Measurements from ENCODE around the gene ACADS. TPM values are rescaled to one million over a fixed set of nuclear protein-coding genes. Genes with fewer than 3 reads are reported as not detected.

The ACADS gene, protein sequence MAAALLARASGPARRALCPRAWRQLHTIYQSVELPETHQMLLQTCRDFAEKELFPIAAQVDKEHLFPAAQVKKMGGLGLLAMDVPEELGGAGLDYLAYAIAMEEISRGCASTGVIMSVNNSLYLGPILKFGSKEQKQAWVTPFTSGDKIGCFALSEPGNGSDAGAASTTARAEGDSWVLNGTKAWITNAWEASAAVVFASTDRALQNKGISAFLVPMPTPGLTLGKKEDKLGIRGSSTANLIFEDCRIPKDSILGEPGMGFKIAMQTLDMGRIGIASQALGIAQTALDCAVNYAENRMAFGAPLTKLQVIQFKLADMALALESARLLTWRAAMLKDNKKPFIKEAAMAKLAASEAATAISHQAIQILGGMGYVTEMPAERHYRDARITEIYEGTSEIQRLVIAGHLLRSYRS
- polyA plus RNA-seq (3.6 and 5.2 TPM in 2 replicates), polyA minus RNA-seq (0.58 and 1.2 TPM in 2 replicates)

GRCh38 chr12:120725659-120726509, at the start of gene ACADS:
Gene ACADS (plus strand): TSS chr12:120725826. CDS start chr12:120725886, 60 bp downstream.
- Histone ChIP-seq H3K9me2 (ENCODE audit: insufficient read depth, low read length) (no peaks in the 10 kb centered on the region), H3K9ac (ENCODE audit: low read length) (peak within 1 kb of the TSS; percentile 33), H3K36me3 (ENCODE audit: insufficient read depth, low read length) (no peaks in the 10 kb centered on the region), H3K27me3 (ENCODE audit: insufficient read depth, low read depth, low read length) (no peaks in the 10 kb centered on the region), H4K20me1 (ENCODE audit: insufficient read depth) (no peaks in the 10 kb centered on the region), H3K4me2 (ENCODE audit: low read length) (no peak within 1 kb of the TSS), H3F3A (ENCODE audit: insufficient read depth, low read length, poor library complexity, severe bottlenecking) (no peaks in the 10 kb centered on the region), H3K4me3 (ENCODE audit: low read length) (peak within 1 kb of the TSS; percentile 66), H3K27ac (ENCODE audit: low read length) (no peak within 1 kb of the TSS), H2AFZ (ENCODE audit: low read depth, low read length) (no peak within 1 kb of the TSS), H3K9me3 (ENCODE audit: low read length) (no peaks in the 10 kb centered on the region), H3K79me2 (replicated peaks; ENCODE audit: insufficient read depth, low read length) (no peaks in the 10 kb centered on the region)
- TF ChIP-seq RAD21 (conservative IDR thresholded peaks at IDR 0.05) (no peak), SMC3 (conservative IDR thresholded peaks at IDR 0.05; ENCODE audit: poor library complexity) (no peak), TAF1 (IDR thresholded peaks at IDR 0.05; ENCODE audit: low read depth) (no peak)
- TF ChIP-seq, protein P1, sequence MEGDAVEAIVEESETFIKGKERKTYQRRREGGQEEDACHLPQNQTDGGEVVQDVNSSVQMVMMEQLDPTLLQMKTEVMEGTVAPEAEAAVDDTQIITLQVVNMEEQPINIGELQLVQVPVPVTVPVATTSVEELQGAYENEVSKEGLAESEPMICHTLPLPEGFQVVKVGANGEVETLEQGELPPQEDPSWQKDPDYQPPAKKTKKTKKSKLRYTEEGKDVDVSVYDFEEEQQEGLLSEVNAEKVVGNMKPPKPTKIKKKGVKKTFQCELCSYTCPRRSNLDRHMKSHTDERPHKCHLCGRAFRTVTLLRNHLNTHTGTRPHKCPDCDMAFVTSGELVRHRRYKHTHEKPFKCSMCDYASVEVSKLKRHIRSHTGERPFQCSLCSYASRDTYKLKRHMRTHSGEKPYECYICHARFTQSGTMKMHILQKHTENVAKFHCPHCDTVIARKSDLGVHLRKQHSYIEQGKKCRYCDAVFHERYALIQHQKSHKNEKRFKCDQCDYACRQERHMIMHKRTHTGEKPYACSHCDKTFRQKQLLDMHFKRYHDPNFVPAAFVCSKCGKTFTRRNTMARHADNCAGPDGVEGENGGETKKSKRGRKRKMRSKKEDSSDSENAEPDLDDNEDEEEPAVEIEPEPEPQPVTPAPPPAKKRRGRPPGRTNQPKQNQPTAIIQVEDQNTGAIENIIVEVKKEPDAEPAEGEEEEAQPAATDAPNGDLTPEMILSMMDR (IDR thresholded peaks at IDR 0.05; ENCODE audit: poor library complexity, severe bottlenecking), result no peak
- TF ChIP-seq, protein P2, sequence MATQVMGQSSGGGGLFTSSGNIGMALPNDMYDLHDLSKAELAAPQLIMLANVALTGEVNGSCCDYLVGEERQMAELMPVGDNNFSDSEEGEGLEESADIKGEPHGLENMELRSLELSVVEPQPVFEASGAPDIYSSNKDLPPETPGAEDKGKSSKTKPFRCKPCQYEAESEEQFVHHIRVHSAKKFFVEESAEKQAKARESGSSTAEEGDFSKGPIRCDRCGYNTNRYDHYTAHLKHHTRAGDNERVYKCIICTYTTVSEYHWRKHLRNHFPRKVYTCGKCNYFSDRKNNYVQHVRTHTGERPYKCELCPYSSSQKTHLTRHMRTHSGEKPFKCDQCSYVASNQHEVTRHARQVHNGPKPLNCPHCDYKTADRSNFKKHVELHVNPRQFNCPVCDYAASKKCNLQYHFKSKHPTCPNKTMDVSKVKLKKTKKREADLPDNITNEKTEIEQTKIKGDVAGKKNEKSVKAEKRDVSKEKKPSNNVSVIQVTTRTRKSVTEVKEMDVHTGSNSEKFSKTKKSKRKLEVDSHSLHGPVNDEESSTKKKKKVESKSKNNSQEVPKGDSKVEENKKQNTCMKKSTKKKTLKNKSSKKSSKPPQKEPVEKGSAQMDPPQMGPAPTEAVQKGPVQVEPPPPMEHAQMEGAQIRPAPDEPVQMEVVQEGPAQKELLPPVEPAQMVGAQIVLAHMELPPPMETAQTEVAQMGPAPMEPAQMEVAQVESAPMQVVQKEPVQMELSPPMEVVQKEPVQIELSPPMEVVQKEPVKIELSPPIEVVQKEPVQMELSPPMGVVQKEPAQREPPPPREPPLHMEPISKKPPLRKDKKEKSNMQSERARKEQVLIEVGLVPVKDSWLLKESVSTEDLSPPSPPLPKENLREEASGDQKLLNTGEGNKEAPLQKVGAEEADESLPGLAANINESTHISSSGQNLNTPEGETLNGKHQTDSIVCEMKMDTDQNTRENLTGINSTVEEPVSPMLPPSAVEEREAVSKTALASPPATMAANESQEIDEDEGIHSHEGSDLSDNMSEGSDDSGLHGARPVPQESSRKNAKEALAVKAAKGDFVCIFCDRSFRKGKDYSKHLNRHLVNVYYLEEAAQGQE (IDR thresholded peaks at IDR 0.05; ENCODE audit: borderline replicate concordance), result no peak

DNA sequence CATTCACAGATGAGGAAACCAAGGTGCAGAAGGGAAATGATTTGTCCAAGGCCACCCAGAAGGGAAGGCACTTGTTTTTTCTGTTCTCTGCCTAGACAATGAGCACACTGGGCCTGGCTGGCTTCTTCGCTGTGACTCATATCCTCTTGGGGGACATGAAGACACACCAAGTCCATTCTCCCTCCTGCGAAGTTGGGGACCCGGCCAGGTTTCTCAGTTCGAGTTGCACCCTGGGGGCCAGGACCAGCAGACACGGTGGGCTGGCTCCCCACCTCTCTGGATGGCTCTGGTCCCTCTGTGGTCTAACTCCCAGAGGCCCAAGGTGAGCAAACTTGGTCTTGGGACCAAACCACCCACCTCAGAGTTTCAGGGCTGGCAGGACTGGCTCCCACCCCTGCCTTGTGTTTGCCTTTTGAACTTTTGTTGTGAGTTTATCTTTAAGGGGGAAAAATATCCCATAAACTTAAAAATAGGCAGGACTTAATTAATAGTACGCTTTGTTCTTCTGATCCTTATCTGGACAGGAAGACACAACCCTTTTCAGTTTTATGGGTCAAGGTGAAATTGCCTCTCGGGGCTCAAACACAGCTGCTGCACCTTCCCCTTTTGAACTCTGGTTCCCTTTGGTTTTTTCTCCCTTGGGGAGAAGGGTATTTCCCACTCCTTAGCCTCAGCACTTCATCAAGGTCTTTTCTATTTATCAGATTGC, 47.7 kb upstream of the ACADS start:
- Histone ChIP-seq H3K79me2 (replicated peaks; ENCODE audit: insufficient read depth, low read length) (no peaks in the 10 kb centered on the region), H3K4me3 (ENCODE audit: low read length) (no peak overlapping the region), H3K4me2 (ENCODE audit: low read length) (no peak overlapping the region), H3K27me3 (ENCODE audit: insufficient read depth, low read depth, low read length) (no peaks in the 10 kb centered on the region), H3K36me3 (ENCODE audit: insufficient read depth, low read length) (no peaks in the 10 kb centered on the region), H3K9me3 (ENCODE audit: low read length) (no peaks in the 10 kb centered on the region), H3F3A (ENCODE audit: insufficient read depth, low read length, poor library complexity, severe bottlenecking) (no peaks in the 10 kb centered on the region), H2AFZ (ENCODE audit: low read depth, low read length) (no peak overlapping the region), H4K20me1 (ENCODE audit: insufficient read depth) (no peaks in the 10 kb centered on the region), H3K9ac (ENCODE audit: low read length) (no peak overlapping the region), H3K27ac (ENCODE audit: low read length) (no peak overlapping the region), H3K9me2 (ENCODE audit: insufficient read depth, low read length) (no peaks in the 10 kb centered on the region)
- no peak for TF ChIP-seq POLR2AphosphoS5 (IDR thresholded peaks at IDR 0.05)
- TF ChIP-seq TAF1 (IDR thresholded peaks at IDR 0.05; ENCODE audit: low read depth), result no peak
- TF ChIP-seq, protein P2 (IDR thresholded peaks at IDR 0.05; ENCODE audit: borderline replicate concordance), result no peak
- TF ChIP-seq, protein P1 (IDR thresholded peaks at IDR 0.05; ENCODE audit: poor library complexity, severe bottlenecking), result no peak
- no peak for TF ChIP-seq EP300 (conservative IDR thresholded peaks at IDR 0.05; ENCODE audit: poor library complexity, severe bottlenecking)
- no peak for TF ChIP-seq EZH2 (IDR thresholded peaks at IDR 0.05; ENCODE audit: borderline replicate concordance, insufficient read depth, low read length, poor library complexity, severe bottlenecking)
- no peak for TF ChIP-seq MXI1 (conservative IDR thresholded peaks at IDR 0.05; ENCODE audit: poor library complexity, severe bottlenecking)
- TF ChIP-seq RAD21 (conservative IDR thresholded peaks at IDR 0.05), result no peak
- no peak for TF ChIP-seq SMC3 (conservative IDR thresholded peaks at IDR 0.05; ENCODE audit: poor library complexity)

All from neural cell (in vitro differentiated cells).